Testis (tissue), 2 donors: Measurements from ENCODE around the gene MAB21L3.

Experiments used
- POLR2A ChIP-seq: fragments of 450-650 bp; IDR thresholded peaks from one replicate; pipeline ENCODE4 v1.6.1; 2017; ENCODE audit warnings: antibody characterized with exemption, mild to moderate bottlenecking, moderate library complexity
- TF ChIP-seq, protein P1 (sequence below), 3 experiments: fragments of 450-650 bp in 2 of 3; fragments of 200-600 bp in 1 of 3; sonication (generic) in 1 of 3; IDR thresholded peaks; one replicate each; pipeline ENCODE4 v1.5.1; 2016 to 2019; ENCODE audit warnings: antibody characterized with exemption in 3 of 3, mild to moderate bottlenecking in 2 of 3, moderate library complexity in 1 of 3

GRCh38 chr1:116152950-116153691 is 41.9 kb downstream of the MAB21L3 start:
- TF ChIP-seq, protein P1, sequence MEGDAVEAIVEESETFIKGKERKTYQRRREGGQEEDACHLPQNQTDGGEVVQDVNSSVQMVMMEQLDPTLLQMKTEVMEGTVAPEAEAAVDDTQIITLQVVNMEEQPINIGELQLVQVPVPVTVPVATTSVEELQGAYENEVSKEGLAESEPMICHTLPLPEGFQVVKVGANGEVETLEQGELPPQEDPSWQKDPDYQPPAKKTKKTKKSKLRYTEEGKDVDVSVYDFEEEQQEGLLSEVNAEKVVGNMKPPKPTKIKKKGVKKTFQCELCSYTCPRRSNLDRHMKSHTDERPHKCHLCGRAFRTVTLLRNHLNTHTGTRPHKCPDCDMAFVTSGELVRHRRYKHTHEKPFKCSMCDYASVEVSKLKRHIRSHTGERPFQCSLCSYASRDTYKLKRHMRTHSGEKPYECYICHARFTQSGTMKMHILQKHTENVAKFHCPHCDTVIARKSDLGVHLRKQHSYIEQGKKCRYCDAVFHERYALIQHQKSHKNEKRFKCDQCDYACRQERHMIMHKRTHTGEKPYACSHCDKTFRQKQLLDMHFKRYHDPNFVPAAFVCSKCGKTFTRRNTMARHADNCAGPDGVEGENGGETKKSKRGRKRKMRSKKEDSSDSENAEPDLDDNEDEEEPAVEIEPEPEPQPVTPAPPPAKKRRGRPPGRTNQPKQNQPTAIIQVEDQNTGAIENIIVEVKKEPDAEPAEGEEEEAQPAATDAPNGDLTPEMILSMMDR (IDR thresholded peaks at IDR 0.05), result no peak
- TF ChIP-seq POLR2A, result no peak
